ENCODE measurements around the gene AGBL1. TPM values are rescaled to one million over a fixed set of nuclear protein-coding genes. Genes with fewer than 3 reads are reported as not detected.

The AGBL1 gene
- total and polyA plus RNA-seq, 2 experiments from 2014 or later = 0.03 TPM; not detected in 1

DNA sequence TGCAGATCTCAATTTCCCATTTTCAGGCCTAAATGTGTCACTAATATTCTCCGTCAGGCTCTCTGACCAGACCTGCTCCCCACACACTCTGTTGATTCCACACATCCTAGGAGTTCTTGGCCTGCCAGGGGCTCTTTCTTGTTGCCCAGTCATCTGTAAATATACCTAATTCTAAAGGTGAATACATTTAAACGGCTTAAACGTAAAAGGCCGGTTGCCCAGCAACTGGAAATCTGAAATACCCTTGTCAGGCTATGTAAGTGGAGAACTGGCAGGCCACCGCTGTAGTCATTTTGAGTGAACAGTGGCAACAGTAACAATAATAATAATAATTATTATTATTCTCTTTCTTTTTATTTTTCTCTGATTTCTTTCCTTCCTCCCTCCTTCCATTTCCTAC is 302.7 kb downstream of the AGBL1 start (continued):
- TF ChIP-seq, protein P1, sequence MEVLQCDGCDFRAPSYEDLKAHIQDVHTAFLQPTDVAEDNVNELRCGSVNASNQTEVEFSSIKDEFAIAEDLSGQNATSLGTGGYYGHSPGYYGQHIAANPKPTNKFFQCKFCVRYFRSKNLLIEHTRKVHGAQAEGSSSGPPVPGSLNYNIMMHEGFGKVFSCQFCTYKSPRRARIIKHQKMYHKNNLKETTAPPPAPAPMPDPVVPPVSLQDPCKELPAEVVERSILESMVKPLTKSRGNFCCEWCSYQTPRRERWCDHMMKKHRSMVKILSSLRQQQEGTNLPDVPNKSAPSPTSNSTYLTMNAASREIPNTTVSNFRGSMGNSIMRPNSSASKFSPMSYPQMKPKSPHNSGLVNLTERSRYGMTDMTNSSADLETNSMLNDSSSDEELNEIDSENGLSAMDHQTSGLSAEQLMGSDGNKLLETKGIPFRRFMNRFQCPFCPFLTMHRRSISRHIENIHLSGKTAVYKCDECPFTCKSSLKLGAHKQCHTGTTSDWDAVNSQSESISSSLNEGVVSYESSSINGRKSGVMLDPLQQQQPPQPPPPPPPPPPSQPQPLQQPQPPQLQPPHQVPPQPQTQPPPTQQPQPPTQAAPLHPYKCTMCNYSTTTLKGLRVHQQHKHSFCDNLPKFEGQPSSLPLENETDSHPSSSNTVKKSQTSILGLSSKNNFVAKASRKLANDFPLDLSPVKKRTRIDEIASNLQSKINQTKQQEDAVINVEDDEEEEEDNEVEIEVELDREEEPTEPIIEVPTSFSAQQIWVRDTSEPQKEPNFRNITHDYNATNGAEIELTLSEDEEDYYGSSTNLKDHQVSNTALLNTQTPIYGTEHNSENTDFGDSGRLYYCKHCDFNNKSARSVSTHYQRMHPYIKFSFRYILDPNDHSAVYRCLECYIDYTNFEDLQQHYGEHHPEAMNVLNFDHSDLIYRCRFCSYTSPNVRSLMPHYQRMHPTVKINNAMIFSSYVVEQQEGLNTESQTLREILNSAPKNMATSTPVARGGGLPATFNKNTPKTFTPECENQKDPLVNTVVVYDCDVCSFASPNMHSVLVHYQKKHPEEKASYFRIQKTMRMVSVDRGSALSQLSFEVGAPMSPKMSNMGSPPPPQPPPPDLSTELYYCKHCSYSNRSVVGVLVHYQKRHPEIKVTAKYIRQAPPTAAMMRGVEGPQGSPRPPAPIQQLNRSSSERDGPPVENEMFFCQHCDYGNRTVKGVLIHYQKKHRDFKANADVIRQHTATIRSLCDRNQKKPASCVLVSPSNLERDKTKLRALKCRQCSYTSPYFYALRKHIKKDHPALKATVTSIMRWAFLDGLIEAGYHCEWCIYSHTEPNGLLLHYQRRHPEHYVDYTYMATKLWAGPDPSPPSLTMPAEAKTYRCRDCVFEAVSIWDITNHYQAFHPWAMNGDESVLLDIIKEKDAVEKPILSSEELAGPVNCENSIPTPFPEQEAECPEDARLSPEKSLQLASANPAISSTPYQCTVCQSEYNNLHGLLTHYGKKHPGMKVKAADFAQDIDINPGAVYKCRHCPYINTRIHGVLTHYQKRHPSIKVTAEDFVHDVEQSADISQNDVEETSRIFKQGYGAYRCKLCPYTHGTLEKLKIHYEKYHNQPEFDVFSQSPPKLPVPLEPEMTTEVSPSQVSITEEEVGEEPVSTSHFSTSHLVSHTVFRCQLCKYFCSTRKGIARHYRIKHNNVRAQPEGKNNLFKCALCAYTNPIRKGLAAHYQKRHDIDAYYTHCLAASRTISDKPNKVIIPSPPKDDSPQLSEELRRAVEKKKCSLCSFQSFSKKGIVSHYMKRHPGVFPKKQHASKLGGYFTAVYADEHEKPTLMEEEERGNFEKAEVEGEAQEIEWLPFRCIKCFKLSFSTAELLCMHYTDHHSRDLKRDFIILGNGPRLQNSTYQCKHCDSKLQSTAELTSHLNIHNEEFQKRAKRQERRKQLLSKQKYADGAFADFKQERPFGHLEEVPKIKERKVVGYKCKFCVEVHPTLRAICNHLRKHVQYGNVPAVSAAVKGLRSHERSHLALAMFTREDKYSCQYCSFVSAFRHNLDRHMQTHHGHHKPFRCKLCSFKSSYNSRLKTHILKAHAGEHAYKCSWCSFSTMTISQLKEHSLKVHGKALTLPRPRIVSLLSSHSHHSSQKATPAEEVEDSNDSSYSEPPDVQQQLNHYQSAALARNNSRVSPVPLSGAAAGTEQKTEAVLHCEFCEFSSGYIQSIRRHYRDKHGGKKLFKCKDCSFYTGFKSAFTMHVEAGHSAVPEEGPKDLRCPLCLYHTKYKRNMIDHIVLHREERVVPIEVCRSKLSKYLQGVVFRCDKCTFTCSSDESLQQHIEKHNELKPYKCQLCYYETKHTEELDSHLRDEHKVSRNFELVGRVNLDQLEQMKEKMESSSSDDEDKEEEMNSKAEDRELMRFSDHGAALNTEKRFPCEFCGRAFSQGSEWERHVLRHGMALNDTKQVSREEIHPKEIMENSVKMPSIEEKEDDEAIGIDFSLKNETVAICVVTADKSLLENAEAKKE (CRISPR knock-in tag; IDR thresholded peaks at IDR 0.05) = no peak
- no peak for TF ChIP-seq EZH2 (IDR thresholded peaks at IDR 0.05; ENCODE audit: low read depth, unreplicated experiment)
- TF ChIP-seq, protein P2, sequence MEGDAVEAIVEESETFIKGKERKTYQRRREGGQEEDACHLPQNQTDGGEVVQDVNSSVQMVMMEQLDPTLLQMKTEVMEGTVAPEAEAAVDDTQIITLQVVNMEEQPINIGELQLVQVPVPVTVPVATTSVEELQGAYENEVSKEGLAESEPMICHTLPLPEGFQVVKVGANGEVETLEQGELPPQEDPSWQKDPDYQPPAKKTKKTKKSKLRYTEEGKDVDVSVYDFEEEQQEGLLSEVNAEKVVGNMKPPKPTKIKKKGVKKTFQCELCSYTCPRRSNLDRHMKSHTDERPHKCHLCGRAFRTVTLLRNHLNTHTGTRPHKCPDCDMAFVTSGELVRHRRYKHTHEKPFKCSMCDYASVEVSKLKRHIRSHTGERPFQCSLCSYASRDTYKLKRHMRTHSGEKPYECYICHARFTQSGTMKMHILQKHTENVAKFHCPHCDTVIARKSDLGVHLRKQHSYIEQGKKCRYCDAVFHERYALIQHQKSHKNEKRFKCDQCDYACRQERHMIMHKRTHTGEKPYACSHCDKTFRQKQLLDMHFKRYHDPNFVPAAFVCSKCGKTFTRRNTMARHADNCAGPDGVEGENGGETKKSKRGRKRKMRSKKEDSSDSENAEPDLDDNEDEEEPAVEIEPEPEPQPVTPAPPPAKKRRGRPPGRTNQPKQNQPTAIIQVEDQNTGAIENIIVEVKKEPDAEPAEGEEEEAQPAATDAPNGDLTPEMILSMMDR (conservative IDR thresholded peaks at IDR 0.05; ENCODE audit: low read depth in 2 of 2) = no peak
- no peak for TF ChIP-seq JUNB (IDR thresholded peaks at IDR 0.05; ENCODE audit: unreplicated experiment)
- TF ChIP-seq ZNF114 (CRISPR knock-in tag; IDR thresholded peaks at IDR 0.05) = no peak

DNA sequence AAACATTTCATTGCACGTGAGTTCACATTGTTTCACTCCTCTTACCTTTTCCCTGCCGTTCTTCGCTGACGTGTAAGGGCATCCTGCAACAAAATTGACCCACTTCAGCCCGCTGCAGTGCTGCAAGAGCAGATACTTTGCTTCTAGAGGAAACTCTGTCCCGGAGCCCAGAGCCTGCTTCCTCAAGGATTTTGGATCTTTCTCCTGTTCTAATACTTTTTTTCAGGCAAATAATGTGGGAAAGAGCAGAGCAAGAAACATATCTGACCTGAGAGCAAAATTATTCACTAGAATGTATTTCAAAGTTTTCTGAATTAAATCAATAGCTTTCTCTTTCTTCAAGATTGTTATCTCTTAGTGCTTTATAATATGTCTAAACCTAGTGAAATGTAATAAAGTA is 303.9 kb downstream of the AGBL1 start:
- DNase-seq (ENCODE audit: low spot score) (no peak), ATAC-seq (no peak)
- Mint-ChIP-seq H3K27me3 (ENCODE audit: insufficient read depth, low read depth, poor library complexity) (no peaks in the 10 kb centered on the region), H3K27ac (no peak overlapping the region), H3K36me3 (ENCODE audit: low read depth) (no peaks in the 10 kb centered on the region), H3K4me3 (no peak overlapping the region), H3K4me1 (peaks cover 10% of the 10 kb centered on the region), H3K9me3 (no peaks in the 10 kb centered on the region)
- Histone ChIP-seq H3K4me1 (ENCODE audit: insufficient read depth) (peaks cover 25% of the 10 kb centered on the region), H3F3A (replicated peaks; ENCODE audit: low read depth) (no peaks in the 10 kb centered on the region), H3K4me3 (no peak overlapping the region), H4K20me1 (replicated peaks; ENCODE audit: insufficient read depth) (no peaks in the 10 kb centered on the region), H3K4me2 (no peak overlapping the region), H3K27me3 (ENCODE audit: insufficient read depth) (no peaks in the 10 kb centered on the region), H3K36me3 (ENCODE audit: insufficient read depth) (no peaks in the 10 kb centered on the region; the same call in 1 of the 2 replicates), H3K27ac (ENCODE audit: low read depth) (no peak overlapping the region), H2AFZ (no peak overlapping the region), H3K79me2 (replicated peaks; ENCODE audit: insufficient read depth) (no peaks in the 10 kb centered on the region), H3K9me2 (ENCODE audit: insufficient read depth) (0 out of 2 replicates have a peak, but pooled peaks cover 5% of the 10 kb centered on the region)
- TF ChIP-seq, protein P1 (CRISPR knock-in tag; IDR thresholded peaks at IDR 0.05) = no peak

Data from GM23338 (cell line).